Measurements from ENCODE around the gene PRM3. TPM values are rescaled to one million over a fixed set of nuclear protein-coding genes. Genes with fewer than 3 reads are reported as not detected.

Gene PRM3
- total RNA-seq, 2 experiments from 2014 or later = not detected

GRCh38 chr16:11314309-11314894 lies 41.0 kb upstream of the PRM3 start:
- no TSS peak for BruUV-seq (replicated peaks)
- Histone ChIP-seq H3K36me3 (ENCODE audit: insufficient read depth, low read length) (no peaks in the 10 kb centered on the region), H3K79me2 (ENCODE audit: insufficient read depth, low read depth, low read length) (no peaks in the 10 kb centered on the region), H3K4me1 (ENCODE audit: insufficient read depth, low read length, poor library complexity, severe bottlenecking) (peaks cover 69% of the 10 kb centered on the region), H2AFZ (ENCODE audit: low read length) (no peak overlapping the region), H4K20me1 (ENCODE audit: insufficient read depth, low read length) (no peaks in the 10 kb centered on the region), H3K4me2 (ENCODE audit: low read length) (no peak overlapping the region), H3K9me2 (ENCODE audit: insufficient read depth, low read length) (no peaks in the 10 kb centered on the region), H3K4me3 (ENCODE audit: low read depth, low read length, poor library complexity, severe bottlenecking) (no peak overlapping the region), H3K9me3 (ENCODE audit: low read length) (no peaks in the 10 kb centered on the region), H3K27ac (ENCODE audit: low read depth, low read length, poor library complexity, severe bottlenecking) (no peak overlapping the region)
- TF ChIP-seq CTCF (conservative IDR thresholded peaks at IDR 0.05; ENCODE audit: low read length) (no peak), EZH2phosphoT487 (IDR thresholded peaks at IDR 0.05; ENCODE audit: borderline replicate concordance, low read depth, low read length) (no peak)
- intact Hi-C loops (cut with micrococcal nuclease; ENCODE audit: unreplicated experiment) = loop anchor here (5.0 kb wide), 1 partner anchor 308 kb away; no protein-coding TSS in a partner anchor
- ChIA-PET POLR2A (interaction anchor here (3.1 kb wide), 1 partner anchor 59 kb away, joined by 18 read pairs; the partner anchor contains the start of gene SOCS1), CTCF (ENCODE audit: unreplicated experiment) (no interaction called here)
- DNase-seq (ENCODE audit: low spot score) = no peak

- no peak overlapping the region for H3K4me3 ChIP-seq (ENCODE audit: low read depth, low read length, poor library complexity, severe bottlenecking)
- no peaks in the 10 kb centered on the region for H3K79me2 ChIP-seq (ENCODE audit: insufficient read depth, low read depth, low read length)
- H3K9me2 ChIP-seq (ENCODE audit: insufficient read depth, low read length) = no peaks in the 10 kb centered on the region
- POLR2A ChIA-PET = interaction anchor here (0.6 to 6.8 kb wide), 7 partner anchors 9 to 59 kb away, joined by 3 to 79 read pairs (median 5); partner anchors contain the start of gene SOCS1
- BruUV-seq (replicated peaks) = no TSS peak
- H3K36me3 ChIP-seq (ENCODE audit: insufficient read depth, low read length) = no peaks in the 10 kb centered on the region
- TF ChIP-seq CTCF (conservative IDR thresholded peaks at IDR 0.05; ENCODE audit: low read length) (no peak), EZH2phosphoT487 (IDR thresholded peaks at IDR 0.05; ENCODE audit: borderline replicate concordance, low read depth, low read length) (no peak)
- intact Hi-C loops (cut with micrococcal nuclease; ENCODE audit: unreplicated experiment) = loop anchor here (5.0 kb wide), 1 partner anchor 309 kb away; no protein-coding TSS in a partner anchor
- H4K20me1 ChIP-seq (ENCODE audit: insufficient read depth, low read length) = no peaks in the 10 kb centered on the region
- no peaks in the 10 kb centered on the region for H3K9me3 ChIP-seq (ENCODE audit: low read length)
- CTCF ChIA-PET (ENCODE audit: unreplicated experiment) = no interaction called here
- peaks cover 71% of the 10 kb centered on the region for H3K4me1 ChIP-seq (ENCODE audit: insufficient read depth, low read length, poor library complexity, severe bottlenecking)
- no peak for DNase-seq (ENCODE audit: low spot score)
- H2AFZ ChIP-seq (ENCODE audit: low read length) = peak overlapping the region; percentile 3; the same call in 1 of the 2 replicates
- H3K4me2 ChIP-seq (ENCODE audit: low read length) = peak overlapping the region; percentile 62
- H3K27ac ChIP-seq (ENCODE audit: low read depth, low read length, poor library complexity, severe bottlenecking) = peak overlapping the region; percentile 99
Observed at GRCh38 chr16:11313493-11314308, 40.3 kb upstream of the PRM3 start.
